A673 (cell line): Measurements from ENCODE around the gene PKNOX2. TPM values are rescaled to one million over a fixed set of nuclear protein-coding genes. Genes with fewer than 3 reads are reported as not detected.

Source experiments
- BruUV-seq: library from RNA; stranded (reverse); fragments of 400-500 nt; replicated peaks from 2 replicates; lab custom pipeline; 2021; lab: Mats Ljungman, UMichigan
- CTCF ChIA-PET: fragments of 300-600 bp; sonication (Branson Sonifier 250); formaldehyde crosslinking; loops from one replicate; lab custom pipeline; 2022; ENCODE audit warnings: antibody characterized with exemption; lab: Charles Lee
- POLR2A ChIA-PET: fragments of 300-600 bp; sonication (Branson Sonifier 250); formaldehyde crosslinking; loops from one replicate; lab custom pipeline; 2022; ENCODE audit warnings: antibody characterized with exemption; ENCODE audit not compliant: low non-redundant PET; lab: Charles Lee
- DNase-seq: peaks from one replicate; pipeline ENCODE4 v3.0.0-alpha.2; 2015; ENCODE audit warnings: low spot score
- H3K27ac ChIP-seq: fragments of 200-600 bp; sonication (generic); 2 replicates; pipeline ENCODE4 v1.5.1; 2016; ENCODE audit warnings: mixed run types, low read depth, mild to moderate bottlenecking, mixed read lengths, antibody characterized with exemption, low read length; ENCODE audit not compliant: poor library complexity, severe bottlenecking
- H3K27me3 ChIP-seq: fragments of 200-600 bp; sonication (generic); replicated peaks from 2 replicates; pipeline ENCODE4 v1.6.1; 2017; ENCODE audit warnings: mixed run types, low read depth, mild to moderate bottlenecking, mixed read lengths, antibody characterized with exemption, low read length; ENCODE audit not compliant: insufficient read depth, poor library complexity
- H3K36me3 ChIP-seq: fragments of 200-600 bp; sonication (generic); 2 replicates; pipeline ENCODE4 v1.6.1; 2016; ENCODE audit warnings: mixed run types, mild to moderate bottlenecking, mixed read lengths, antibody characterized with exemption, low read length; ENCODE audit not compliant: insufficient read depth, poor library complexity, severe bottlenecking
- H3K4me1 ChIP-seq: fragments of 200-600 bp; sonication (generic); 2 replicates; pipeline ENCODE4 v1.6.1; 2017; ENCODE audit warnings: mixed run types, mild to moderate bottlenecking, mixed read lengths, antibody characterized with exemption, low read length; ENCODE audit not compliant: insufficient read depth, poor library complexity, severe bottlenecking
- H3K4me3 ChIP-seq: fragments of 200-600 bp; sonication (generic); 2 replicates; pipeline ENCODE4 v1.5.1; 2016; ENCODE audit warnings: low read depth, mixed run types, mild to moderate bottlenecking, mixed read lengths, low read length; ENCODE audit not compliant: poor library complexity, severe bottlenecking
- H3K9me3 ChIP-seq: fragments of 200-600 bp; sonication (generic); 2 replicates; pipeline ENCODE4 v1.6.1; 2016; ENCODE audit warnings: mixed run types, low read depth, mild to moderate bottlenecking, mixed read lengths, antibody characterized with exemption, low read length; ENCODE audit not compliant: poor library complexity, severe bottlenecking
- EZH2 ChIP-seq: fragments of 200-600 bp; sonication (generic); IDR thresholded peaks from 2 replicates; pipeline ENCODE4 v1.6.1; 2017; ENCODE audit warnings: borderline replicate concordance, low read depth, mild to moderate bottlenecking, mixed read lengths, antibody characterized with exemption, low read length; ENCODE audit not compliant: poor library complexity, severe bottlenecking
- intact Hi-C: fragments of 100-400 bp; cut with micrococcal nuclease; formaldehyde crosslinking; loops from one replicate; pipeline ENCODE4 v1.10.0; 2022; ENCODE audit not compliant: unreplicated experiment
- total RNA-seq: library from RNA; stranded (reverse); gene quantifications from 2 replicates; pipeline ENCODE4 v1.2.3, GENCODE V29; 2021
- TF ChIP-seq, protein P1 (sequence below): fragments of 300-800, 200-600 bp; sonication (generic); conservative IDR thresholded peaks from 2 replicates; pipeline ENCODE4 v1.5.1; 2017; ENCODE audit warnings: low read depth, mild to moderate bottlenecking, antibody characterized with exemption, low read length, moderate library complexity, mixed read lengths

Gene PKNOX2
- total RNA-seq, 1 experiment from 2014 or later: 1.1 TPM

DNA sequence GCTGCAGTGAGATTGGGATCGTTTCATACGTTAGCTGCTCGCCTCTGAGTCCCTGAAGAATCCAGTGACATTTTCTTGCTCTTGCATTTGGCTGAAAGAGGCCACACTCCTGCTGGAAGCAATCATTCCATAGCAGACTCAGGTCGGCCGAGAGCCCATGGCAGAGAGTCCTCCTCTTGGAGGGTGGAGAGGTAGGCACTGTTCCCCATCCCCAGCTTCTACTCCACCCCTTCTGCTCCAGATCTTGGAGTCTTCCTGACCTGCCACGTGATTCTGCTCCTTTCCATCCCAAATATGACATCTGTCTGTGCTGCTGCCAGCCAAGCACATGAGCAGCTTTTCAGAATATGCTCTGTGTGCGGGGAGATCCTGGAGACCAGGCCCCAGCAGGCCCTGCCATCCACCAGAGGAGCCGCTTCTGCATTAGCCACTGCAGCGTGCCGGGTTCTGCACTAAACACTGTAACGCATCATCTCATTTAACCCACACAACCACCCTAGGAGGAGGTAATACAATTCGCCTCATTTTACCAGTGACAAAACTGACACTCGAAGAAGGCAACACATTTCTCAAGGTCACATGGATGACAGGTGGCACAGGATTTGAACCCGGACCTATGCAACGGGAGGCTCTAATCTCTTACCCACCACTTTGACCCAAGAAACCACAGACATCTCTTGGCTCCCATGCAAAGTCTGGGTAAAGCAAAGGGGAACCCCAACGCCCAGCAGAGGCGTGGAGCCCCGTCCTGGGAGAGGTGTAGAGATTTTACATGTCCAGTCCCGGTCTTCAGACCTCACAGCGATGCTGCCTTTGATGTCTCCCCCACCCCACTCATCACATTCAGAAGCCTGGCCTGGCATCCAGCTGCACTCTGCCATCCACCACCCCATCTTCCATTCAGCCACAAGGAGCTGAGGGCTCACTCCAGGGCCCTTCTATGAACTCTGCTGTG is 252.7 kb downstream of the PKNOX2 start:
- intact Hi-C loops: no loop called here
- Histone ChIP-seq H3K27ac (no peak overlapping the region), H3K27me3 (no peaks in the 10 kb centered on the region), H3K4me3 (no peak overlapping the region), H3K4me1 (no peaks in the 10 kb centered on the region), H3K36me3 (no peaks in the 10 kb centered on the region), H3K9me3 (no peaks in the 10 kb centered on the region)
- POLR2A ChIA-PET: no interaction called here
- BruUV-seq: no TSS peak
- TF ChIP-seq, protein P1, sequence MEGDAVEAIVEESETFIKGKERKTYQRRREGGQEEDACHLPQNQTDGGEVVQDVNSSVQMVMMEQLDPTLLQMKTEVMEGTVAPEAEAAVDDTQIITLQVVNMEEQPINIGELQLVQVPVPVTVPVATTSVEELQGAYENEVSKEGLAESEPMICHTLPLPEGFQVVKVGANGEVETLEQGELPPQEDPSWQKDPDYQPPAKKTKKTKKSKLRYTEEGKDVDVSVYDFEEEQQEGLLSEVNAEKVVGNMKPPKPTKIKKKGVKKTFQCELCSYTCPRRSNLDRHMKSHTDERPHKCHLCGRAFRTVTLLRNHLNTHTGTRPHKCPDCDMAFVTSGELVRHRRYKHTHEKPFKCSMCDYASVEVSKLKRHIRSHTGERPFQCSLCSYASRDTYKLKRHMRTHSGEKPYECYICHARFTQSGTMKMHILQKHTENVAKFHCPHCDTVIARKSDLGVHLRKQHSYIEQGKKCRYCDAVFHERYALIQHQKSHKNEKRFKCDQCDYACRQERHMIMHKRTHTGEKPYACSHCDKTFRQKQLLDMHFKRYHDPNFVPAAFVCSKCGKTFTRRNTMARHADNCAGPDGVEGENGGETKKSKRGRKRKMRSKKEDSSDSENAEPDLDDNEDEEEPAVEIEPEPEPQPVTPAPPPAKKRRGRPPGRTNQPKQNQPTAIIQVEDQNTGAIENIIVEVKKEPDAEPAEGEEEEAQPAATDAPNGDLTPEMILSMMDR: no peak
- no peak for TF ChIP-seq EZH2
- CTCF ChIA-PET: no interaction called here
- DNase-seq: no peak

DNA sequence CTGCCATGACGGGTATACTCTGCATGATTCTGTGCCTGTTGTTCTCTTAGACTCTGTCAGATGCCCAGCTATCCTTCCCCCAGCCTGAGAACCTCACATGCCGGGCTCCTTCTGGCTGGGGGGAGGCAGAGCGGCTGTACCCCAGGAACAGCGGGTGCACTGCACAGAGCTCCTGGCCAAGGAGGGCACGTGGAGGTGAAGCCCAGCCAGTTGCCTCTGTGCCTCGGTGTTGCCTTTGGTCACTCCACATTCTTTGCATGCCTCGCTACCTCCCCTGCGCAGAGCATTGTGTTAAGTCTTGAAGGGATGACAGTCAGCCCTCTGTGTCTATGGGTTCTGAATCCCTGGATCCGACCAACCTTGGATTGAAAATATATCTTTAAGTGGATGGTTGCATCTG is 253.8 kb downstream of the PKNOX2 start:
- Histone ChIP-seq H3K4me1 (no peaks in the 10 kb centered on the region), H3K36me3 (no peaks in the 10 kb centered on the region)
- TF ChIP-seq, protein P1: no peak
- TF ChIP-seq EZH2: no peak

DNA sequence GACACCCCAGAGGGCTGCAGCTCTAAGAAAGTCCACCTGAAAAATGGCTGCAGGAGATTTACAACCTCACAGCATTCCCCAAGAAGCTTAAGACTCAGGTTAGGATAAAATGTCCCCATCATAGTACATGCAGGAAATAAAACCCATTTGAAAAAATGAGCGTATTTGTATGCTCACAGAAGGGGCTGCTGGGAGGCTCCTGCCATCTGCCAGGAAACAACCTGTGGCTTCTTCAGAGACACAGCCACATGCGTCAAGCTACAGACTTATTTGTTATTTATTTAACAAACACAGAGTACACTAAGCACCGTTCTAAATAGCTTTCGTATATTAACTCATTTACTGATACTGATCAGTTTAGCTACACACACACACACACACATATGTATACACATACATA is 258.1 kb downstream of the PKNOX2 start:
- no TSS peak for BruUV-seq
- intact Hi-C loops: no loop called here
- Histone ChIP-seq H3K36me3 (no peaks in the 10 kb centered on the region), H3K4me3 (no peak overlapping the region), H3K4me1 (no peaks in the 10 kb centered on the region), H3K9me3 (no peaks in the 10 kb centered on the region), H3K27ac (no peak overlapping the region), H3K27me3 (no peaks in the 10 kb centered on the region)
- no peak for DNase-seq
- TF ChIP-seq, protein P1: no peak
- TF ChIP-seq EZH2: no peak
- ChIA-PET CTCF (interaction anchor here (0.6 to 1.0 kb wide), 2 partner anchors 9 to 432 kb away, joined by 4 to 10 read pairs; no protein-coding TSS in a partner anchor), POLR2A (no interaction called here)

More for the DNA sequence above, 253.8 kb downstream of the PKNOX2 start:
- CTCF ChIA-PET: no interaction called here
- POLR2A ChIA-PET: no interaction called here
- Histone ChIP-seq H3K27me3 (no peaks in the 10 kb centered on the region), H3K9me3 (no peaks in the 10 kb centered on the region), H3K4me3 (no peak overlapping the region), H3K27ac (no peak overlapping the region)
- BruUV-seq: no TSS peak
- intact Hi-C loops: no loop called here
- DNase-seq: no peak
